Activated CD4-positive, CD25-positive, alpha-beta regulatory T cell treated with anti-CD3 and anti-CD28 coated beads, Interleukin-2, amount 50 U/mL, for 16 hours (primary cell): ENCODE measurements around the gene FZD1.

ENCODE experiments used
- DNase-seq: peaks from one replicate; pipeline ENCODE4 v3.0.0-alpha.2; 2020; ENCODE audit warnings: low read depth, low spot score

The FZD1 gene

DNA sequence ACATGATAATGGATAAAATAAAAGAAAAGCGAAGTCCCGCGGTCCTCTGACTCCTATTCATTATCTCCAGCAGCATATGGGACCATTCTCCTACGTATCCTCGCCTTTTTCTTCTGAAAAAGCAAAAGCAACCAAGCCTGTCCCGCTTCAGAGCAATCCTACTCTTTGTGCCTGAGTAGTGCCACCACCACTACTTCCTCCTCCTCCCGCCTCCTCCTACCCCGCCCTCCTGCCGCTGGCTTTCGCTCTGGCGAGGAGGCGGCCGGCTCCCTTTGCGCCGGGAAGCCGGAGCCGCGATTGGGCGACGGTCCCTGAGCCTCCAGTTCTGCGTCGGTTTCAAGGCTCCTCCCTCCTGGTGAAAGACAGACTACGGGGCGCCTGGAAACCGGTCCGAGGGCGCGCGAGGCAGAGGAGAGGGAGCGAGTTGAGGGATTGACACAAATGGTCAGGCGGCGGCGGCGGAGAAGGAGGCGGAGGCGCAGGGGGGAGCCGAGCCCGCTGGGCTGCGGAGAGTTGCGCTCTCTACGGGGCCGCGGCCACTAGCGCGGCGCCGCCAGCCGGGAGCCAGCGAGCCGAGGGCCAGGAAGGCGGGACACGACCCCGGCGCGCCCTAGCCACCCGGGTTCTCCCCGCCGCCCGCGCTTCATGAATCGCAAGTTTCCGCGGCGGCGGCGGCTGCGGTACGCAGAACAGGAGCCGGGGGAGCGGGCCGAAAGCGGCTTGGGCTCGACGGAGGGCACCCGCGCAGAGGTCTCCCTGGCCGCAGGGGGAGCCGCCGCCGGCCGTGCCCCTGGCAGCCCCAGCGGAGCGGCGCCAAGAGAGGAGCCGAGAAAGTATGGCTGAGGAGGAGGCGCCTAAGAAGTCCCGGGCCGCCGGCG lies at the start of gene FZD1:
FZD1 (plus strand) TSS at position 388 of the 878 bp plus-strand sequence; CDS start at position 836, 448 bp downstream.
- DNase-seq: no peak

DNA sequence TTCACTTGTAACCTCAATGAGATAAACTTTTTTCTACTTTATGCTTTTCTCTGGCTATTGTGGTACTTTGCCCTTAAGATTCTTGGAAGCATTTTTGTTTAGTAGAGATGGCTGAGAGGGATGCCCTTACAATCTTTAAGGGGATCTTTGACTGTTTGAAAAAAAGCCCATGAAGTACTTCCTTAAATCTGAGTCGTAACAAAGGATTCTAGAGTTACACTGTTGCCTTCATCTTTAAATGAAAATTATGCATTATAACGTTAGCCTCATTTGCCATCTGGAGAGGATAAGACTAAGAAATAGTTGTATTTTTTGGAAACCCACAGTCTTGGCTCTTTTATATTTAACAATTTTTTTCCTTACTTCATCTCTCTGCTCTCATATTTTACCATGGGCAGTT lies 37.8 kb upstream of the FZD1 start:
- DNase-seq: no peak

DNA sequence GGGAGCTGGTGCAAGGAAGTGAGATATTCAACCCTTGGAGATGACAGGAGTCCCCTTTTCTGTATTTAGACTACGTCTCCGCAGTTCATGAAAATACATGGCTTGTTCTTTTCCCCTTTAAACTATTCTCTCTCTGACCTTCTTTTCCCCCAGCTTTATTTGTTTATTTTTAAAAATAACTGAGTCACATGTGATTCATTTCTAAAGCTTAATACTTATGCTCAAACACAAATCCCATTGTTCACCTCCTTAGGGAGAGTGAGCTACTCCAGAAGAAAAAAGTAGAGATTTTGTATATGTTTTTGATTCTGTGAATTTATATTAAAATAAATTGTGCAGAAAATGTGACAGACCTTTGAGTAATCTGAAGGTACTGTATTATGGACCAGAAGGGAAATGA lies 35.9 kb upstream of the FZD1 start:
- no peak for DNase-seq

DNA sequence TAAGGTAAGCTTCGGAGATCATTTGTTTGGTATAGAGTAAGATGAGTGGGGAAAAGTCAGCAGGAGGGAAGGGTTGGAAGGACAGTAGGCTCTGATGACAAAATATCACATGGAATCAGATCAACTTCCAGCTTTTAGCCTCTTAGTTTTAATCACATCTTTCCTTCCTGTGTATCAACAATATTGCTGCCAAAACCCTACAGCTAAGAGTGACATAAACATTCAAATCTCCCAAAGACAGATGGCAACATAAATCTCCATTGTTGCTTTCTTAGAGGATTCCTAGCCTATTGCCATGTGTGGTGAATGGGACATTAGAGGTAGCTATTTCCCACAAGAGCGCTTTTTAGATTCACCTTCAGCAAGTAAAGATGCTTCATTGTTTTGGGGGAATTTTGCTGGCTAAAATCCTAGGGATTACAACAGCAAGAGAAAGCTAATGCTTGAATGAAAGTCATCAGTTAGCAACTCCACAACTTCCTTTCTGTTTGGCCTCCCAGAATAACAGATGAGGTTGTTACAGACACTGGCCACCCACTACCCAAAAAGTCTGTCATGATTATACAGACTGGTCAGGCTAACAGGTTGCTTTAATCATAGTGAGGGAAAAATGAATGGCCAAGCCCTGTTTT lies 35.2 kb upstream of the FZD1 start:
- no peak for DNase-seq

DNA sequence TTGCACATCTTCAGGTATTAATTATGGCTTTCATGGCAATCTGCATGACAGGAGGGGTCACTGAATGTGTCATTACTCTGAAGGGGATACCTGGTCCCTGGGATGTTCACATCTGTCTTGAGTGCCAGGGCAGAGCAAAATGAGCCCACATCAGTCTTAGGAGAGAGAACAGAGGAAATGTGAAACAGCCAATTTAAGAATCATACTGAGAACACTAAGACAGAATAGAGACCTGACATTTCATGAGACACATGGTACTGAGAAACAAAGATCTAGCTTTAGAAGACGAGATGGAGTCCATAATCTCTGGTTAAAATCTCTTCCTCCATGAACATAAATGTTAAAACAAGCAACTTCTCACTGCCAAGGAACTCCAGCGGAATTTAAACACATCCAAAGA lies 34.1 kb upstream of the FZD1 start:
- DNase-seq: no peak

DNA sequence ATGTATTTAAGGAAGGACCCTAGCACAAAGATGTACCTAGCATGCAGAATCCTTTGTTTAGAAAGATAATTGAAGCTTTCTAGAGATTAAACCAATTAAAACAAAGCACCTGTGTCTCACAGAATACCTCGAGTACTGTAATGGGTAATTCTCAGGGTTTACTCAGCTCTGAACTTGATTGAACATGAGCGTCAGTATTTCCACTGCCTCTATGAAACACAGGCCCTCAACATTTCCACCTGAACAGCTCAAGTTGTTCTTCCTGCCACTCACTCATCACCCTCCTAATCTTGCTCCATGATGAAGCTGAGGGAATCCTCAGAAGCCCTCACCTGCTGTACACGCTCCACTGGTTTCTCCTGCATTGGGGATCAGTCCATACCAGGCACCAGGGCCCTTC lies 33.7 kb upstream of the FZD1 start:
- no peak for DNase-seq

DNA sequence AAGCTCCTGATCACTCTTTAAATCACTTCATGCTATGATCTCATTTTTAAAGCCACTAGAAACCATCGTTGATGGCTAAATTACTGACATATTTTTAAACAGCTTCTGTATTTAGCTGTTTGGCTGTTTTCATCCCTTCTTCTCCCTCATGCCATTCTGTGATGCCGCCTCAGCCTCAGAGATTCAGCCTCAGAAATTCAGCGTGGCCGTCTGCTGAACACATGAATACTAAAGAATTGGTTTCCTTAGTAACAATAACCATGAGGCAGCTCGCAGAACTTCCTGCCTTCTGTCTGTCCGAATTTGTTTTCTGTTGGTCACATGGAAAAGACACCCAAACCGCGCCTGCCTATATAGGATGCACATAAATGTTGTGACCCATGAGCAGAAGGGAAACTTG lies 31.0 kb upstream of the FZD1 start:
- no peak for DNase-seq

DNA sequence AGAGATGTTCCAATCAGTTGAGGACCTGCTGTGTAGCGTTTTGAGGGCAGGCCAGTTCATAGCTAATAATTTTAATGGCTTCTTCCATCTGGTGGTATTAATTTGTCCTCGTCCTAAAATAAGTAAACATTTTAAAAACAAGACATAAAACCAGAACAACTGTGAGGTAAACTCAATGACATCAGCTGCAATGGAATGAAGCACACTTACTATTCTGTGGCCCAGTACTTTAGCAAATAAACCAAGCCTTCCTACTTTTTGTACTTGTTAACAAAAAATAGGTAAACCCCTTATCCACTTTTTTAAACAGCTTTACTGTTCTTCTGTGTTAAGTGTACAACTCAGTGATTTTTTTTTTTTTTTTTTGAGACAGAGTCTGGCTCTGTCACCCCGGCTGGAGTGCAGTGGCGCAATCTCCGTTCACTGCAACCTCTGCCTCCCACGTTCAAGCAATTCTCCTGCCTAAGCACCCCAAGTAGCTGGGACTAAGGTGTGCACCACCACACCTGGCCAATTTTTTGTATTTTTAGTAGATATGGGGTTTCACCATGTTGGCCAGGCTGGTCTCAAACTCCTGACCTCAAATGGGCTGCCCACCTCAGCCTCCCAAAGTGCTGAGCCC lies 28.9 kb upstream of the FZD1 start:
- no peak for DNase-seq

DNA sequence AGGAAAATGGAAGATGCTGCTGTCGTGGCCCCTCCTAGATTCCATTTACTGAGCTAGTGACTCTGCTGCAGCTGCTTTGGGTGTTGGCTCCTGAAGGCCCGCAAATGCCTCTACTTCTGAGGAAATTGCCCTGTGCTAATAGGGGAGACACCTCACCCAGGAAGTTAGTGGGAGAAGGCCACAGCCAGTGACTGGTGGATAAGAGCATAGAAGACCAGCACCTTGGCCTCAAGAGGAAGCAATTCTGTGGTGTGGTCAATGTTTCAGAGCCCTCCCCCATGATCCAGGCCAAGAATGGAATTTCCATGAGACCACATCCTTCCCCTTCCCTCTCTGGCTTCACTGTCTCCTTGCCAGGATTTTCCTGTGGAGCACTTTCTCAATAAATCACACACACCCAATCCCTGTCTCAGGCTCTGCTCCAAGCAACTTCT lies 25.0 kb upstream of the FZD1 start:
- no peak for DNase-seq

DNA sequence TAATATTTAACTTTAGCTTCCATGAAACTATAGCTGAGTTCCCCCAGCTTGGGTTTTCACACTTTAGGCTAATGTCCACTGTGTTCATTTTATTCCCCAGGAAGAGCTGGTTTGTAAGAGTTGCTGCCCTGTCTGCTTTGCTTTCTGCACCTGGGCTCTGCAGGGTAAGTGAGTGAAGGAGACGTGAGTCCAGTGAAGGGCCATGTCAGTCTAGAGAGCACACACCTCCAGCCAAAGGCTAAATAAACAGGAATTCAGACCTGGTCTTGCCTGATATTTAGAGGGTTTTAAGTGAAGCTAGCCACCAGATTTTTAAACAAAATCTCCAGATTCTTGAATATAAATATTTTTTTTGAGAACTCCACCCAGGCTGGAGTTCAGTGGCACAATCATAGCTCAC lies 24.5 kb upstream of the FZD1 start:
- no peak for DNase-seq

DNA sequence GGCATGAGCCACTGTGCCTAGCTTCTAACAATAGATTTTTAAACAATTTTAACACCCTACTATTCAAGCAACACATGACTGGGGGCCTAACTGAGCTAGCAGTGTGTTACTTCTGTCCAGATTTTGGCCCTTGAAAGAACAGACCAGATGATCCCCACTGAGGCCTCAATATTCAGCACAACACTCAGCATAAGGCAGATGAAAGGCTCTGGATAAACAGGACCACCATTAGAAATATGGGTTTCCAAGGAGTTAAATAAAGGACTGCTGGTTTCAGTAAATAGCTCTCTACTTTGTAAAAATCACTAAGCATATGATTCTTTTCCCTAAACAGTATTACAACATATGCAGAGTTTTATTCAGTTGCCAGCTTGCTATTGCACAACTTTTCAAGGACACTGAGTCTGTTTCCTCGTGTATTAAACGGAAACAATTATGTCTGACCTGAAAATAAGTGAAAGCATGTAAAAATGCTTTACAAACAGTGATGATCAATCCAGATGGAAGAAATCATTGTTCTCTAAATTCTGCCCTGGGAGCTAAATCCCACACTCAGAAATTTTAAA lies 23.8 kb upstream of the FZD1 start:
- DNase-seq: no peak

DNA sequence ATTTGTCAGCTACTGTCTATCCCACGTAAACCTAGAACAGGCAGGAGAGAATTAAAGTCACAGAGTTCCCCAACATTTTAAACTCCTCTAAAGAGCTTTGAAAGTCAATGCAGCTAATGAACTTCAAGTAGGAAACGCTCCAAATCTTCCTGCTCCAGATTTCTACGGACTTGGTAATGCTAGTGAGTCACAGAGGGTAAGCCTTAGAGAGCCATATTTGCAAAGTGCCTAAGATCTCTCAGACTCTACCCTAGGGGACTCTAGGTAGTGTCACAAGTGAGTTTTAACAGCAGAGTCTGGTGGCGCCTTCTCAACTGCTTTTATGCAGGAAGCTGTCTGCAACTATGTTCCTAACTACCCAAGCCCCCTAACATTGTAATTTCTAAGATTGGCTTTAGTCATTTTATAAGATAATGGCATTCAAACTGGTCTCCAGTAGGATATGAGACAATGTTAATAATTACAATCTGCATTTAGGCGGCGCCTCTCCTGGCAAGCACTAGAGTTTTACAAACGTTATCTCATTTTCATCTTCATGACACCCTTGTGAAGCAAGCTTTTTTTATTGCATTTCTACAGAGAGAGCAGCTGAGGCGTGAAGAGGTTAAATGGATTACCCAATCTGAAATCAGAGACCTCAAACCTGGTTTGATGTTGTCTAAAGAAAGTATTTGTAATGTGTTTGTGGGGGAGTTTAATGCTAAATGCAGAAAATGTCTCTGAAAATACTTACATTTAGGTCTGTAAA lies 22.0 kb upstream of the FZD1 start:
- DNase-seq: no peak

DNA sequence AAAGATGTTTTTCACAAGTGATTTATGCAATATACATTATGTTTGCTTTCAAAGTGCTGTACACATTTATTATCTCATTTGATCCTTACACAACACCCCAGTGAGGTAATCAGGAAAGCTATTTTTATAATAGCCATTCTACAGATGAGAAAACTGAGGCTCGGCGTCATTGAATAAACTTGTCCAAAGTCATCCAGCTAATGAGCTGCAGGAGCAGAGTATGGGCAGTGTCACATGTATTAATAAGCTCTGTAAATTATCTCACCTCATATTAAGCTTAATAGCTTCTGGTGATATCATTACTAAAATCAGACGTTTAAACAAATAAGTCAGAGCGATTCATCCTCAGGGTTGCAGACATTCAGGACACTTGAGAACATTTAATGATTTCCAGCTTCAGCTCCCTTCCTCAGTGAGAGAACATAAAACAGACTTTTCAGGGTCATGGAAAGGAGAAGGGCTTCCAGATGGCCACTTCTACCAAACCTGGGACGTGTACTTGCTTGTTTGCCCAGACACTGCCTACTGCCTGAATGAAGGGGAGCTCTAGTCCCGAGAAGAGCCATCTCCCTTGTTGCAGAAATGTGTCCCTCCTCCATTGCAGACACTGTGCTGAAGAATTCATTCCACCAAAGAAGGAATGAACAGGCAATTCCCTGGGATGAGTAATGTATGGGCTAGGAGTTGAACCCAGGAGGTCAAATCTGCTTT lies 20.5 kb upstream of the FZD1 start:
- no peak for DNase-seq

DNA sequence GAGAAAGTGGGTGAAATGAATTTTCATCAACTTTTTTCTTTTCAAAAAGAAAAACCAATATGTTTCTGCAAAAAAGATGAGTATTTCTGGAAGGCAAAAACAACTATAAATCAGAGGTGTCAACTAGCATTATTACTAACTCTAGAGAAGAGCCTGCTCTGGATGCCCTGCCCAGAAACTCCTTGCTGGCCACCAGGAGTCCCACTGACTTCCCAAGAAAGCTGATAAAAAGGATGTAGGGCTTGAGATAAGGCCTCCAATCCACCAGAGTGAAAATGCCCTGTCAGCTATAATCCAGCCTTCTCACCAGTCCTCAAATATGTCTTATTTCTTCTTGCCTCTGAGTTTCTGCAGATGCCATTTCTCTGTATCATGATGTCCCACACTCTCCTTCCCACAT lies 16.7 kb upstream of the FZD1 start:
- no peak for DNase-seq

DNA sequence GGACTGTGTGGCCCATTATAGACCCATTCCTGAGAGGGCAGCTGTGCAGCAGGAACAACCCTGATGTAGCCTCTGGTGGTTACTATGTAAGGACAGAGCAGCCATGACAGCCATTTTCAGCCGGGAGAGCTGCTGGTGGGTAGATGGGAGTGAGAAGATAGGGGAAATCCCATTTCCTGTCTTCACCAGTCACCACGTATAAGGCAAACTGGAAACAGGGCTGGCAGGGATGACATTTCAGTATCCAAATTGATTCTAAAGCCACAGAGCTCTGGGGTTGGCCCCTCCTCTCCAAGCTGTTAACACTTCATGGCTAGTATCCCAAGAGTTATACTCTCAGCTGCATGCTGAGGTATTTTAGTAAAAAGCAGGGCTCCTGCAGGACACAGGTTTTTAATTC lies 15.2 kb upstream of the FZD1 start:
- no peak for DNase-seq

DNA sequence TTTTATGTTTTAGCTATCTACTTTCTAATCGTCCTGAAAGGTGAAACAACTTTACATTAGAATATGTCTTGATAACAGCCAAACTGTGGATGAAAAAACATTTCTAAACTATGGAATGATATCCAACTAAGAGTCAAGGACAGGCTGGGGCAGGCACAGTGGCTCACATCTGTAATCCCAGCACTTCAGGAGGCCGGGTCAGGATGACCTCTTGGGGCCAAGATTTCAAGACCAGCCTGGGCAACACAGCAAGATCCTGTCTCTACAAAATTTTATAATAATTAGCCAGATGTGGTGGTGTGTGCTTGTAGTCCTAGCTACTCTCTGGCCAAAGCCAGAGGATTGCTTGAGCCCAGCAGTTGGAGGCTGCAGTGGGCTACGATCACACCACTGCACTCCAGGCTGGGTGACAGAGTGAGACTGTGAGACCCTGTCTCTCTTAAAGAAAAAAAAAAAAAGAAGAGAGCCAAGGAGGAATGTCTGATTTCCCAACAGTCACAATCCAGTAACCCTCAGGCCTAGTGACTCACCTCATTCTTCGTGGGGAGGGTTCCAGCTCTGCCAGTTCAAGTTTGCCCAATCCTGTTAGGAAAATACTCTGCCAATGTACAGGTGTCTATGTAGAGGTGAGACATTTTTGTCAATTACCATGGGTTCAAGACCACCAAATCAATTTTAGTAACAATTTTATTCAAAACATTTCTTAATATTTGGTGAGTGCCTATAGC lies 14.6 kb upstream of the FZD1 start:
- no peak for DNase-seq

DNA sequence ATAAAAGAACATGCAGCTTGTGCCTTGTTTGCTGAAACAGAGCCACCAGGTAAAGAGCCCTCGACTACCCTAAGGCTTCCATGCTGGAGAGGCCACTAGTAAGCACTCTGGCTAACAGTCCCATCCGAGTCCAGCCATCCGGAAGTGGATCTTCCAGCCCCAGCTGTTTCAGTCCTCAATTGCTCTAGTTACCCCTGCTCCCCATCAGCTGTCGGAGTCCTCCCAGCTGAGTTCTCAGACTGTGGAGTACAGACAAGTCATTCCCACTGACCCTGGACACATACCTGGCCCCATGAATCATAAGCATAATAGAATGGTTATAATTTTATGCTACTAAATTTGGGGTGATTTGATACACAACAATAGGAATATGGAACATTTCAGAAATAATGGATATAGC lies 13.5 kb upstream of the FZD1 start:
- no peak for DNase-seq

DNA sequence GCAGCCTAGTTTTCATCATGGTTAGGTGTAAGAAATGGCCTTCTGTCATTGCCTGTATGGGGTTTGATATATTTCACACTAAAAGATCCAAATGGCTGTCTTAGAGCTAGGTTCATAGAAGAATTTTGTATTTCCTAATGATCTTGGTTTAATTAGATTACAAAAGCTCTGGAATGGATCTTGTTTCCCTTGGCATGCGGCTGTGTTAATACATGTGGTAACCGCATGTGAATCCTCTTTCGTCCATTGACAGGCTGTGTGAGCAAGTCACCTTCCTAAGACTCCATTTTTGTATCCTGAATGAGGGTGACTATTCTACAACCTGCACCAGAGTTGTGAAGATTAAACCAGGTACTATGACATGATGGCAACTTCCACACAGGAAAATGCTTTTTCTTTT lies 12.4 kb upstream of the FZD1 start:
- no peak for DNase-seq

DNA sequence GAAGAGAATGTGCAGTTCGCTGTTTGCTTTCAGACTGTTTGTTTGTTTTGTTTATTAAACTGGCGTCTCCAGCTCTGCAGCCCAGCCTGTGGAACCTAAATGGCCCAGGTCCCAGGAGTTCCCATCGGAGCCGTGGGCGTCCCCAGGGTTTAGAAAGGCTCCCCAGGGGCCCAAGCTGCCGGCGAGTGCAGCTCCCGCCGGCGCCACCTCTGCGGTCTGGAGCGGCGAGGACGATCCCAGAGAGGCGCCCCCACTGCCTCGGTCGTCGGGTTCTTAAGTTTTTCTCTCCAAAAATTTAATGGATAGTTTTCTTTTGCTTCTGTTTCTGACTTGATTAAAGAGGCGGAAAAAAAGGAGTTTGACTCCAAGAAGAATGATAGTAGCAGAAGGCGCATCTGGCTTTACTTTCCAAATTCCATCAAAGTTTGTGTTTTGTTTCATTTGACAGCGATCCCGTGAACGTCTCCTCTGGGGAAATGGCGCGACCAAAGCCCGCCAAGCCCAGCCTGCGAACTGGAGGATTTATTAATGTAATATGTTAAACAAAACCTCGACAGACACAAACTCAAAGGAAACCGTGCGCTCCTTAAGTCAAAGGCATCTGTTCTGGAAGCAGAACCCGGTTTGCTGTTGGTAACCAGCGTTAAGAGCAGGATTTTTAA lies 718 bp upstream of the FZD1 start:
- no peak for DNase-seq
